HL-60 (cell line): ENCODE measurements around the gene PCP2.

Experiments
- DNase-seq, 2 experiments: peaks; one replicate each; pipeline ENCODE4 v3.0.0-alpha.2; 2010 to 2020; ENCODE audit warnings: low read depth in 1 of 2, low spot score in 1 of 2
- H3K27ac ChIP-seq: fragments of 250-450 bp; sonication (Bioruptor Pico); replicated peaks from 2 replicates; pipeline ENCODE4 v1.5.1; 2020; ENCODE audit warnings: mild to moderate bottlenecking, moderate library complexity
- H3K27me3 ChIP-seq: fragments of 250-450 bp; sonication (Bioruptor Pico); 2 replicates; pipeline ENCODE4 v1.5.1; 2021; ENCODE audit warnings: mild to moderate bottlenecking, moderate library complexity; ENCODE audit not compliant: insufficient read depth, poor library complexity, severe bottlenecking
- H3K4me3 ChIP-seq: replicated peaks from 2 replicates; pipeline ENCODE4 v1.5.1; 2011; ENCODE audit warnings: mild to moderate bottlenecking, control low read depth, low read length; ENCODE audit not compliant: insufficient read depth
- GABPA ChIP-seq: IDR thresholded peaks from 2 replicates; pipeline ENCODE4 v1.6.1; 2012; ENCODE audit warnings: low read depth
- POLR2AphosphoS5 ChIP-seq: IDR thresholded peaks from 2 replicates; pipeline ENCODE4 v1.6.1; 2012; ENCODE audit warnings: low read depth
- SPI1 ChIP-seq: IDR thresholded peaks from 2 replicates; pipeline ENCODE4 v1.6.1; 2012; ENCODE audit warnings: low read depth, mild to moderate bottlenecking, borderline replicate concordance
- TF ChIP-seq, protein P1 (sequence below): IDR thresholded peaks from 2 replicates; pipeline ENCODE4 v1.6.1; 2012; ENCODE audit warnings: low read depth; ENCODE audit not compliant: insufficient replicate concordance
- TF ChIP-seq, protein P2 (sequence below): IDR thresholded peaks from one replicate; pipeline ENCODE4 v1.5.1; 2011; ENCODE audit warnings: low read length, control low read depth, inconsistent platforms; ENCODE audit not compliant: insufficient read depth

Gene PCP2

DNA sequence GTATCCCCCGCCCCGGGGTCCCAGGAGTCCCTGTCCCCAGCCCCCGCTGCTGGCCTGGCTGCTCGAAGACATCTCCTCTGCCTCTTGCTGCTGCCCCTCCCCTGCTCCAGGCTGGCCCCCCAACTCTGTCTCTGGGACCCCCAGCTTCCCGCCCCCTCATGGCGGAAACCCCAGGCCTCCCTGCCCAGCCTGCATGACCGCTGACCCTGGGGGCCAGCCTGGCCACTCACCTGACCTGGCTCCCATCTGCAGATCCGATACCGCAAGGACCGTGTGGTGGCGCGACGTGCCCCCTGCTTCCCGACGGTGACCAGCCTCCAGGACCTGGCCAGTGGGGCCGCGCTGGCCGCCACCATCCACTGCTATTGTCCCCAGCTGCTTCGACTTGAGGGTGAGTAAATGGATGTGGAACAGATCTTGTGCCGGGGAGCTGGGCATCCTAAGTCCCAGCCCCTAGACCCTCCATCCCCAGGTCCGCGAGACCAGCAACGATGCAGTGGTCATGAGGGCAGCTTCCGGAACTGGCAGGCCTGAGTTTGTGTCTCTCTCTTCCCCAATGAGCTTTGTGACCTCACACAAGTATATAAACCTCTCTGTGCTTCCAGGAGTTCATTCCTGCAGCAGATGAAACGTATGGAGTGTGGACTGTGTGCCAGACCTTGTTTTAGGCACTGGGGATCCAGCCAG lies 25.5 kb downstream of the PCP2 start:
- no peak for DNase-seq
- no peak overlapping the region for H3K4me3 ChIP-seq
- TF ChIP-seq, protein P1, sequence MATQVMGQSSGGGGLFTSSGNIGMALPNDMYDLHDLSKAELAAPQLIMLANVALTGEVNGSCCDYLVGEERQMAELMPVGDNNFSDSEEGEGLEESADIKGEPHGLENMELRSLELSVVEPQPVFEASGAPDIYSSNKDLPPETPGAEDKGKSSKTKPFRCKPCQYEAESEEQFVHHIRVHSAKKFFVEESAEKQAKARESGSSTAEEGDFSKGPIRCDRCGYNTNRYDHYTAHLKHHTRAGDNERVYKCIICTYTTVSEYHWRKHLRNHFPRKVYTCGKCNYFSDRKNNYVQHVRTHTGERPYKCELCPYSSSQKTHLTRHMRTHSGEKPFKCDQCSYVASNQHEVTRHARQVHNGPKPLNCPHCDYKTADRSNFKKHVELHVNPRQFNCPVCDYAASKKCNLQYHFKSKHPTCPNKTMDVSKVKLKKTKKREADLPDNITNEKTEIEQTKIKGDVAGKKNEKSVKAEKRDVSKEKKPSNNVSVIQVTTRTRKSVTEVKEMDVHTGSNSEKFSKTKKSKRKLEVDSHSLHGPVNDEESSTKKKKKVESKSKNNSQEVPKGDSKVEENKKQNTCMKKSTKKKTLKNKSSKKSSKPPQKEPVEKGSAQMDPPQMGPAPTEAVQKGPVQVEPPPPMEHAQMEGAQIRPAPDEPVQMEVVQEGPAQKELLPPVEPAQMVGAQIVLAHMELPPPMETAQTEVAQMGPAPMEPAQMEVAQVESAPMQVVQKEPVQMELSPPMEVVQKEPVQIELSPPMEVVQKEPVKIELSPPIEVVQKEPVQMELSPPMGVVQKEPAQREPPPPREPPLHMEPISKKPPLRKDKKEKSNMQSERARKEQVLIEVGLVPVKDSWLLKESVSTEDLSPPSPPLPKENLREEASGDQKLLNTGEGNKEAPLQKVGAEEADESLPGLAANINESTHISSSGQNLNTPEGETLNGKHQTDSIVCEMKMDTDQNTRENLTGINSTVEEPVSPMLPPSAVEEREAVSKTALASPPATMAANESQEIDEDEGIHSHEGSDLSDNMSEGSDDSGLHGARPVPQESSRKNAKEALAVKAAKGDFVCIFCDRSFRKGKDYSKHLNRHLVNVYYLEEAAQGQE, result no peak
- TF ChIP-seq, protein P2, sequence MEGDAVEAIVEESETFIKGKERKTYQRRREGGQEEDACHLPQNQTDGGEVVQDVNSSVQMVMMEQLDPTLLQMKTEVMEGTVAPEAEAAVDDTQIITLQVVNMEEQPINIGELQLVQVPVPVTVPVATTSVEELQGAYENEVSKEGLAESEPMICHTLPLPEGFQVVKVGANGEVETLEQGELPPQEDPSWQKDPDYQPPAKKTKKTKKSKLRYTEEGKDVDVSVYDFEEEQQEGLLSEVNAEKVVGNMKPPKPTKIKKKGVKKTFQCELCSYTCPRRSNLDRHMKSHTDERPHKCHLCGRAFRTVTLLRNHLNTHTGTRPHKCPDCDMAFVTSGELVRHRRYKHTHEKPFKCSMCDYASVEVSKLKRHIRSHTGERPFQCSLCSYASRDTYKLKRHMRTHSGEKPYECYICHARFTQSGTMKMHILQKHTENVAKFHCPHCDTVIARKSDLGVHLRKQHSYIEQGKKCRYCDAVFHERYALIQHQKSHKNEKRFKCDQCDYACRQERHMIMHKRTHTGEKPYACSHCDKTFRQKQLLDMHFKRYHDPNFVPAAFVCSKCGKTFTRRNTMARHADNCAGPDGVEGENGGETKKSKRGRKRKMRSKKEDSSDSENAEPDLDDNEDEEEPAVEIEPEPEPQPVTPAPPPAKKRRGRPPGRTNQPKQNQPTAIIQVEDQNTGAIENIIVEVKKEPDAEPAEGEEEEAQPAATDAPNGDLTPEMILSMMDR, result no peak
- TF ChIP-seq SPI1, result no peak
- TF ChIP-seq POLR2AphosphoS5, result no peak
- TF ChIP-seq GABPA, result no peak
- no peak overlapping the region for H3K27ac ChIP-seq
- peaks cover 6% of the 10 kb centered on the region for H3K27me3 ChIP-seq

DNA sequence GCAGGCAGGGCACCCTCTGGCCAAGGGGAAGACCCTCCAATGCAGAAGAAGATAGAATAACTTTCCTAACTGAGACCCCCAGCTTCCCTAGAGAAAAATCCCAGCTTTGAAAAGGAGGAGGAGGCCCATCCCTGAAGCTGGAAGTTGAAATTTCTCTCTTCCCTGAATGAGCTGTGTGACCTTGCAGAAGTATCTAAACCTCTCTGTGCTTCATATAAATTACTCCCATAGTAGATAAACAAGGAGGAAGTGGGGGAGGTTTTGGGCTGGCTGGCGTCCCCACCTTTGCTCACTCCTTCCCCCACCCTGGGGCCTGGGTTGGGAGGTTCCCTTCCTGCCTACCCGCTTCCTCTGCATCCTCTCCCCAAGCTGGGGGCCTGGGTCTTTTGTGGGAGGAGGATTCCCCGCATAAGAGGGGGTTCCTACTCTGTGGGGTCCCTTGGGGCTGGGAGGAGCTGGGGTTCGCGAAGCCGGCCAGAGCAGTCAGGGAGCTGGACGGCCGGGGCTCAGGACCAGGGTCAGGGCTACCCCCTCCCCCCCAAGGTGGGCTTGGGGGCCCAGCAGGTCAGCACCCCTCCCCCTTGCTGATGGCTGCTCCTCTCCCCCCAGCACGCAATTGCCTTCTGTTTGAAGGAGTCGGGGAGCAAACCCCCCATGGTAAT lies 26.2 kb downstream of the PCP2 start:
- no peak for DNase-seq
- Histone ChIP-seq H3K4me3 (no peak overlapping the region), H3K27ac (no peak overlapping the region), H3K27me3 (peaks cover 6% of the 10 kb centered on the region)
- TF ChIP-seq, protein P1, result no peak
- no peak for TF ChIP-seq POLR2AphosphoS5
- no peak for TF ChIP-seq SPI1
- no peak for TF ChIP-seq GABPA
- TF ChIP-seq, protein P2, result no peak

DNA sequence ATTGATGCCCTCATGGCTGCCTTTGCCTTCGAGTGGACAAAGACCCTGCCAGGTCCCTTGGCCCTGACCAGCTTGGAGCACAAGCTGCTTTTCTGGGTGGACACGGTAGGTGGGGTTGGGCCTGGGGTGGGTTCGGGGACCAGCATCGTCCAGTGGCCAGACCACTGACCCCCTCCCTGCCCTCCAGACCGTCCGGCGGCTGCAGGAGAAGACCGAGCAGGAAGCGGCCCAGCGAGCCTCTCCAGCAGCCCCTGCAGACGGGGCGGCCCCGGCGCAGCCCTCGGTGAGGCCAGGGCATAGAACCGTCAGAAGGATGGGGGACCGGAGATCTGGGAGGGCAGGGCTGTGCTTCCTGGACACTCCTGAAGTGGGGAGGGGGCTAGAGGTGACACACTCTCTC lies 27.2 kb downstream of the PCP2 start:
- no peak overlapping the region for H3K4me3 ChIP-seq
- TF ChIP-seq SPI1 (no peak), GABPA (no peak), POLR2AphosphoS5 (no peak)
- TF ChIP-seq, protein P1, result no peak
- TF ChIP-seq, protein P2, result no peak
- H3K27me3 ChIP-seq, result peaks cover 6% of the 10 kb centered on the region
- no peak for DNase-seq
- H3K27ac ChIP-seq, result no peak overlapping the region
